OCI-LY1 (cell line): ENCODE results near the gene LRG1.

Source experiments
- H2AFZ ChIP-seq: fragments of 200-600 bp; sonication (generic), shearing (Covaris generic); 2 replicates; pipeline ENCODE4 v1.6.0; 2014; ENCODE audit warnings: antibody characterized with exemption, mild to moderate bottlenecking, low read length
- H3F3A ChIP-seq: fragments of 200-600 bp; sonication (generic), shearing (Covaris generic); 2 replicates; pipeline ENCODE4 v1.6.0; 2014; ENCODE audit warnings: mild to moderate bottlenecking, antibody characterized with exemption, low read length, moderate library complexity; ENCODE audit not compliant: insufficient read depth
- H3K27ac ChIP-seq: fragments of 200-600 bp; sonication (generic); 2 replicates; pipeline ENCODE4 v1.5.1; 2014; ENCODE audit warnings: low read length, mixed run types, mild to moderate bottlenecking, low read depth; ENCODE audit not compliant: poor library complexity, severe bottlenecking
- H3K27me3 ChIP-seq: fragments of 200-600 bp; sonication (generic); 2 replicates; pipeline ENCODE4 v1.6.0; 2014; ENCODE audit warnings: antibody characterized with exemption, mild to moderate bottlenecking, low read length, moderate library complexity; ENCODE audit not compliant: insufficient read depth
- H3K36me3 ChIP-seq: fragments of 200-600 bp; sonication (generic); 2 replicates; pipeline ENCODE4 v1.6.1; 2014; ENCODE audit warnings: mild to moderate bottlenecking, antibody characterized with exemption, low read length, moderate library complexity, mixed read lengths; ENCODE audit not compliant: insufficient read depth
- H3K4me1 ChIP-seq: fragments of 200-600 bp; sonication (generic); 2 replicates; pipeline ENCODE4 v1.5.1; 2014; ENCODE audit warnings: mild to moderate bottlenecking, low read length, moderate library complexity; ENCODE audit not compliant: insufficient read depth, severe bottlenecking
- H3K4me2 ChIP-seq: fragments of 200-600 bp; sonication (generic), shearing (Covaris generic); 2 replicates; pipeline ENCODE4 v1.6.1; 2014; ENCODE audit warnings: low read length
- H3K4me3 ChIP-seq: fragments of 200-600 bp; sonication (generic); 2 replicates; pipeline ENCODE4 v1.5.1; 2014; ENCODE audit warnings: low read length, low read depth, mild to moderate bottlenecking, mixed read lengths; ENCODE audit not compliant: poor library complexity, severe bottlenecking
- H3K79me2 ChIP-seq: fragments of 200-600 bp; shearing (Covaris generic); 2 replicates; pipeline ENCODE4 v1.6.1; 2016; ENCODE audit warnings: mixed run types, low read length, mixed read lengths; ENCODE audit not compliant: insufficient read depth
- H3K9ac ChIP-seq: fragments of 200-600 bp; sonication (generic), shearing (Covaris generic); 2 replicates; pipeline ENCODE4 v1.6.1; 2014; ENCODE audit warnings: mild to moderate bottlenecking, low read length, mixed read lengths
- H3K9me2 ChIP-seq: fragments of 200-600 bp; sonication (generic), shearing (Covaris generic); 2 replicates; pipeline ENCODE4 v1.6.1; 2014; ENCODE audit warnings: low read depth, mild to moderate bottlenecking, low read length, mixed read lengths
- H3K9me3 ChIP-seq: fragments of 200-600 bp; shearing (Covaris generic); 2 replicates; pipeline ENCODE4 v1.6.1; 2014; ENCODE audit warnings: low read length, mixed read lengths
- H4K20me1 ChIP-seq: fragments of 200-600 bp; sonication (generic), shearing (Covaris generic); 2 replicates; pipeline ENCODE4 v1.6.0; 2016; ENCODE audit warnings: mild to moderate bottlenecking, low read length; ENCODE audit not compliant: insufficient read depth
- CTCF ChIP-seq: fragments of 200-600 bp; sonication (generic), shearing (Covaris generic); IDR thresholded peaks from 2 replicates; pipeline ENCODE4 v1.5.1; 2017; ENCODE audit warnings: mild to moderate bottlenecking, antibody characterized with exemption, low read length, moderate library complexity, mixed read lengths
- EZH2 ChIP-seq: fragments of 200-600 bp; sonication (generic), shearing (Covaris generic); IDR thresholded peaks from 2 replicates; pipeline ENCODE4 v1.8.0; 2017; ENCODE audit warnings: borderline replicate concordance, mixed run types, mild to moderate bottlenecking, antibody characterized with exemption, low read length, moderate library complexity, mixed read lengths

The LRG1 gene

GRCh38 chr19:4571305-4571917, 31.6 kb upstream of the LRG1 start:
- no peak overlapping the region for H3K9ac ChIP-seq
- H3K79me2 ChIP-seq, result no peaks in the 10 kb centered on the region
- no peak overlapping the region for H3K27ac ChIP-seq
- peaks cover 4% of the 10 kb centered on the region; the same call in 1 of the 2 replicates for H3K27me3 ChIP-seq
- no peak for TF ChIP-seq CTCF
- no peak for TF ChIP-seq EZH2
- H3K4me1 ChIP-seq, result no peaks in the 10 kb centered on the region
- H3K4me2 ChIP-seq, result no peak overlapping the region
- no peaks in the 10 kb centered on the region for H4K20me1 ChIP-seq
- no peak overlapping the region for H2AFZ ChIP-seq
- H3K4me3 ChIP-seq, result no peak overlapping the region
- H3F3A ChIP-seq, result no peaks in the 10 kb centered on the region
- H3K9me2 ChIP-seq, result no peaks in the 10 kb centered on the region
- no peaks in the 10 kb centered on the region for H3K36me3 ChIP-seq
- no peaks in the 10 kb centered on the region for H3K9me3 ChIP-seq

- Histone ChIP-seq H2AFZ (no peak overlapping the region), H3K4me1 (no peaks in the 10 kb centered on the region)
Measured at GRCh38 chr19:4570916-4571304, 31.1 kb upstream of the LRG1 start.

GRCh38 chr19:4570402-4570801, 30.6 kb upstream of the LRG1 start:
- no peaks in the 10 kb centered on the region for H4K20me1 ChIP-seq
- no peaks in the 10 kb centered on the region for H3K79me2 ChIP-seq
- peaks cover 4% of the 10 kb centered on the region; the same call in 1 of the 2 replicates for H3K27me3 ChIP-seq
- H3F3A ChIP-seq, result no peaks in the 10 kb centered on the region
- no peak overlapping the region for H3K4me2 ChIP-seq
- H3K36me3 ChIP-seq, result no peaks in the 10 kb centered on the region
- TF ChIP-seq CTCF (no peak), EZH2 (no peak)
- no peak overlapping the region for H3K9ac ChIP-seq
- no peaks in the 10 kb centered on the region for H3K9me2 ChIP-seq
- H3K4me3 ChIP-seq, result no peak overlapping the region
- H3K27ac ChIP-seq, result no peak overlapping the region
- no peaks in the 10 kb centered on the region for H3K4me1 ChIP-seq
- H3K9me3 ChIP-seq, result no peaks in the 10 kb centered on the region
- H2AFZ ChIP-seq, result no peak overlapping the region

More at GRCh38 chr19:4570916-4571304, 31.1 kb upstream of the LRG1 start:
- TF ChIP-seq EZH2, result no peak
- no peak for TF ChIP-seq CTCF
- no peaks in the 10 kb centered on the region for H3F3A ChIP-seq
- H3K9ac ChIP-seq, result no peak overlapping the region
- no peaks in the 10 kb centered on the region for H4K20me1 ChIP-seq
- no peak overlapping the region for H3K27ac ChIP-seq
- no peaks in the 10 kb centered on the region for H3K9me2 ChIP-seq
- no peak overlapping the region for H3K4me2 ChIP-seq
- H3K79me2 ChIP-seq, result no peaks in the 10 kb centered on the region
- H3K36me3 ChIP-seq, result no peaks in the 10 kb centered on the region
- H3K9me3 ChIP-seq, result no peaks in the 10 kb centered on the region
- no peak overlapping the region for H3K4me3 ChIP-seq
- peaks cover 4% of the 10 kb centered on the region; the same call in 1 of the 2 replicates for H3K27me3 ChIP-seq
